Keratinocyte (primary cell): Measurements from ENCODE around the gene USH1C. TPM values are rescaled to one million over a fixed set of nuclear protein-coding genes. Genes with fewer than 3 reads are reported as not detected.

Experiments used
- DNase-seq: peaks from one replicate; pipeline ENCODE4 v3.0.0-alpha.2; 2011; ENCODE audit warnings: low read depth, missing footprints, low spot score
- FAIRE-seq: peaks from 2 replicates; lab custom pipeline; 2011; peaks lifted over from hg19 to GRCh38; lab: Jason Lieb, UNC
- H2AFZ ChIP-seq: 2 replicates; pipeline ENCODE4 v1.6.0; 2012; ENCODE audit warnings: low read length, control low read depth, inconsistent platforms; ENCODE audit not compliant: control insufficient read depth
- H3K27ac ChIP-seq: 2 replicates; pipeline ENCODE4 v1.5.1; 2011; ENCODE audit warnings: low read length; ENCODE audit not compliant: control insufficient read depth, insufficient read depth
- H3K27me3 ChIP-seq: 3 replicates; pipeline ENCODE4 v1.6.0; 2011; ENCODE audit warnings: low read length; ENCODE audit not compliant: control insufficient read depth, insufficient read depth; ENCODE audit errors: extremely low read depth
- H3K36me3 ChIP-seq, 2 experiments: 2 replicates in 1 of 2; 3 replicates in 1 of 2; pipeline ENCODE4 v1.5.1; 2011; ENCODE audit warnings: low read length in 2 of 2, mild to moderate bottlenecking in 1 of 2; ENCODE audit not compliant: control insufficient read depth in 2 of 2, insufficient read depth in 2 of 2; ENCODE audit errors: extremely low read depth in 1 of 2
- H3K4me1 ChIP-seq: 3 replicates; pipeline ENCODE4 v1.5.1; 2011; ENCODE audit warnings: low read length; ENCODE audit not compliant: control insufficient read depth, insufficient read depth; ENCODE audit errors: extremely low read depth
- H3K4me2 ChIP-seq: 3 replicates; pipeline ENCODE4 v1.6.0; 2011; ENCODE audit warnings: low read depth, low read length; ENCODE audit not compliant: control insufficient read depth, insufficient read depth; ENCODE audit errors: extremely low read depth
- H3K4me3 ChIP-seq, 3 experiments: fragments of 200-600 bp in 1 of 3; sonication (generic) in 1 of 3; 2 replicates in 2 of 3; 3 replicates in 1 of 3; pipeline ENCODE4 v1.5.1; 2011 to 2016; ENCODE audit warnings: low read length in 3 of 3, mild to moderate bottlenecking in 3 of 3, control low read depth in 2 of 3, inconsistent platforms in 1 of 3, low read depth in 1 of 3, mixed read lengths in 1 of 3, mixed run types in 1 of 3, moderate library complexity in 1 of 3; ENCODE audit not compliant: control insufficient read depth in 2 of 3, insufficient read depth in 2 of 3; ENCODE audit errors: extremely low read depth in 1 of 3
- H3K79me2 ChIP-seq: 2 replicates; pipeline ENCODE4 v1.6.0; 2012; ENCODE audit warnings: low read length; ENCODE audit not compliant: control insufficient read depth, insufficient read depth
- H3K9ac ChIP-seq: 3 replicates; pipeline ENCODE4 v1.6.0; 2011; ENCODE audit warnings: low read length; ENCODE audit not compliant: control insufficient read depth, insufficient read depth; ENCODE audit errors: extremely low read depth
- H3K9me1 ChIP-seq: 3 replicates; pipeline ENCODE4 v1.6.0; 2011; ENCODE audit warnings: low read length; ENCODE audit not compliant: control insufficient read depth, insufficient read depth; ENCODE audit errors: extremely low read depth
- H3K9me3 ChIP-seq: 2 replicates; pipeline ENCODE4 v1.5.1; 2012; ENCODE audit warnings: low read depth, low read length; ENCODE audit not compliant: control insufficient read depth
- H4K20me1 ChIP-seq: 3 replicates; pipeline ENCODE4 v1.6.0; 2011; ENCODE audit warnings: low read length; ENCODE audit not compliant: control insufficient read depth, insufficient read depth; ENCODE audit errors: extremely low read depth
- EZH2 ChIP-seq: IDR thresholded peaks from one replicate; pipeline ENCODE4 v1.6.1; 2012; ENCODE audit warnings: inconsistent platforms, mild to moderate bottlenecking, low read length, moderate library complexity
- dilution Hi-C: fragments of 300-500 bp; cut with MboI; formaldehyde crosslinking; loops from one replicate; pipeline ENCODE4 v1.7.0; 2020; ENCODE audit warnings: low sequenced_read_pairs; ENCODE audit not compliant: extremely low pct_ligation_motif_present
- polyA plus RNA-seq, 5 experiments: library from polyadenylated mRNA; depleted of rRNA in 3 of 5; stranded (reverse) in 3 of 5; stranded (forward) in 1 of 5; unstranded in 1 of 5; fragments of >200 nt; gene quantifications; 1 replicate in 1 of 5; 2 replicates in 3 of 5; 3 replicates in 1 of 5; pipeline versions ENCODE4 v1.2.1 to v1.2.3, GENCODE V29; 2011 to 2012; ENCODE audit warnings: missing spikeins in 2 of 5, low read depth in 1 of 5, low replicate concordance in 1 of 5
- TF ChIP-seq, protein P1 (sequence below), 3 experiments: IDR thresholded peaks in 1 of 3; conservative IDR thresholded peaks in 1 of 3; optimal IDR thresholded peaks in 1 of 3; 2 replicates in 2 of 3; 3 replicates in 1 of 3; pipeline versions ENCODE3 to v1.5.1; 2011; ENCODE audit warnings: low read length in 3 of 3, mild to moderate bottlenecking in 3 of 3, moderate library complexity in 2 of 3, control low read depth in 1 of 3, inconsistent platforms in 1 of 3; ENCODE audit not compliant: insufficient read depth in 2 of 3; ENCODE audit errors: extremely low read depth in 1 of 3

USH1C gene
- polyA plus RNA-seq, 1 donor (not counting 4 experiments of a cell fraction or from before 2014, with no cell fraction given), result not detected

DNA sequence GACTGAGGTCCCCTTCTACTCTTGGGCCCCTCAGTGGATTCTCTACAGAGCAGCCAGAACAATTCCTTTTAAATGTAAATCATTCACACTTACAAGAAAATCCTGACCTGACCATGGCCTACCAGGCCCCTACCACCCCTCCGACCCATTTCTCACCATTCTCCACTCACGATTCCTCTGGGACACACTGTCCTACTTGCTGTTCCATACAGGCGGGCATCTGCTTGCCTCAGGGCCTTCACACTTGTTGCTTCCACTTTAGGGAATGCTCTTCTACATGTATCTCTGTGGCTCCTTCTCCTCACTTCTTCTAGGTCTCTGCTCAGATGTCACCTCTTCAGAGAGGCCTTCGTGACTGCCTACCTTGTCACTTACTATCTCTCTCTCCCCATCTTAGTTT is 3.4 kb downstream of the USH1C start:
- H3K27ac ChIP-seq, result no peak overlapping the region
- H3K36me3 ChIP-seq, result no peaks in the 10 kb centered on the region
- H4K20me1 ChIP-seq, result peaks cover 4% of the 10 kb centered on the region
- no peak overlapping the region for H3K4me3 ChIP-seq
- TF ChIP-seq EZH2, result no peak
- TF ChIP-seq, protein P1, sequence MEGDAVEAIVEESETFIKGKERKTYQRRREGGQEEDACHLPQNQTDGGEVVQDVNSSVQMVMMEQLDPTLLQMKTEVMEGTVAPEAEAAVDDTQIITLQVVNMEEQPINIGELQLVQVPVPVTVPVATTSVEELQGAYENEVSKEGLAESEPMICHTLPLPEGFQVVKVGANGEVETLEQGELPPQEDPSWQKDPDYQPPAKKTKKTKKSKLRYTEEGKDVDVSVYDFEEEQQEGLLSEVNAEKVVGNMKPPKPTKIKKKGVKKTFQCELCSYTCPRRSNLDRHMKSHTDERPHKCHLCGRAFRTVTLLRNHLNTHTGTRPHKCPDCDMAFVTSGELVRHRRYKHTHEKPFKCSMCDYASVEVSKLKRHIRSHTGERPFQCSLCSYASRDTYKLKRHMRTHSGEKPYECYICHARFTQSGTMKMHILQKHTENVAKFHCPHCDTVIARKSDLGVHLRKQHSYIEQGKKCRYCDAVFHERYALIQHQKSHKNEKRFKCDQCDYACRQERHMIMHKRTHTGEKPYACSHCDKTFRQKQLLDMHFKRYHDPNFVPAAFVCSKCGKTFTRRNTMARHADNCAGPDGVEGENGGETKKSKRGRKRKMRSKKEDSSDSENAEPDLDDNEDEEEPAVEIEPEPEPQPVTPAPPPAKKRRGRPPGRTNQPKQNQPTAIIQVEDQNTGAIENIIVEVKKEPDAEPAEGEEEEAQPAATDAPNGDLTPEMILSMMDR (optimal IDR thresholded peaks at IDR 0.05 in 1 of 3, IDR thresholded peaks at IDR 0.05 in 1 of 3, conservative IDR thresholded peaks at IDR 0.05 in 1 of 3; ENCODE audit: extremely low read depth in 1 of 3, insufficient read depth in 2 of 3, low read length in 3 of 3), result no peak
- DNase-seq, result no peak
- dilution Hi-C loops, result no loop called here
- H3K79me2 ChIP-seq, result no peaks in the 10 kb centered on the region
- no peak overlapping the region for H3K9ac ChIP-seq
- H3K4me2 ChIP-seq, result no peak overlapping the region
- H3K9me3 ChIP-seq, result no peaks in the 10 kb centered on the region
- no peaks in the 10 kb centered on the region for H3K9me1 ChIP-seq
- no peaks in the 10 kb centered on the region for H3K4me1 ChIP-seq
- no peak for FAIRE-seq
- H2AFZ ChIP-seq, result no peak overlapping the region
- peaks cover 18% of the 10 kb centered on the region for H3K27me3 ChIP-seq

DNA sequence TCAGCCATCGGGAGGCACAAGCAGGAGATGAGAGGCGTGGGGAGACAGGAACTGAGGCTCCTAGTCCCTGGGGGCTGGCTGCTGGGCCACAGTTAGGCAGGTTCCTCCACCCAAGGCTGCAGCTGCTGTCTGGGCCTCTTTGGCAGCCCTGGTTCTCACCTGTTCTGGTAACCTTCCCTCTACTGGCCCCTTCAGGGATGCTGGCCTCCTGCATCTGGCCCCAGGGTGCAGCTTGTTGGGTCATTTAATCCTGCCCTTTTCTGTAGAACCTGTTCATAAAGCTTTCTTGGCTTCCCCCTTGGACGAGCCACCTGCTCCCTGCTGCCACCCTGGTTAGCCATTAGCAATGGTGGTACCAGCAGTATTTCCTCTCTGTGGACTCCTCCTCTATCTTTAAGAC is 5.5 kb downstream of the USH1C start:
- Histone ChIP-seq H3K9me1 (no peaks in the 10 kb centered on the region), H2AFZ (no peak overlapping the region), H3K9me3 (no peaks in the 10 kb centered on the region), H3K4me1 (no peaks in the 10 kb centered on the region), H3K36me3 (no peaks in the 10 kb centered on the region), H4K20me1 (peaks cover 4% of the 10 kb centered on the region), H3K4me3 (no peak overlapping the region), H3K27ac (no peak overlapping the region), H3K27me3 (peaks cover 14% of the 10 kb centered on the region), H3K4me2 (no peak overlapping the region), H3K79me2 (no peaks in the 10 kb centered on the region), H3K9ac (no peak overlapping the region)
- FAIRE-seq, result no peak
- DNase-seq, result no peak
- no peak for TF ChIP-seq EZH2
- TF ChIP-seq, protein P1 (optimal IDR thresholded peaks at IDR 0.05 in 1 of 3, IDR thresholded peaks at IDR 0.05 in 1 of 3, conservative IDR thresholded peaks at IDR 0.05 in 1 of 3; ENCODE audit: extremely low read depth in 1 of 3, insufficient read depth in 2 of 3, low read length in 3 of 3), result no peak
- dilution Hi-C loops, result no loop called here
